Measurements from ENCODE around the gene AUNIP. TPM values are rescaled to one million over a fixed set of nuclear protein-coding genes. Genes with fewer than 3 reads are reported as not detected.

Gene AUNIP
- total and polyA plus RNA-seq, 2 experiments from 2014 or later = 20.9 to 21.9 TPM

DNA sequence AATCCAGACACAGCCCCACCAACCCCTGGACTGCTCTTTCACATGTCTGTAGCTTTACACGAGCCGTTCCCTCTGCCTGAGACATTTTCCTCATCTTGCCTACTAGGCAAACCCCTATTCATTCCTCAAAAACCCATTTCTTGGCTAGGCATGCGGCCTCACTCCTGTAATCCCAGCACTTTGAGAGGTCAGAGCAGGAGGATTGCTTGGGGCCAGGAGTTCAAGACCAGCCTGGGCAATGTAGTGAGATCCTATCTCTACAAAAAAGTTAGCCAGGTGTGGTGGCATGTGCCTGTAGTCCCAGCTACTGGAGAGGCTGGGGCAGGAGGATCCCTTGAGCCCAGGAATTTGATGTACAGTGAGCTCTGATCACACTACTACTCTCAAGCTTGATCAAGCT, 5.2 kb upstream of the AUNIP start:
- Mint-ChIP-seq H3K4me3 (no peak overlapping the region; the same call in 2 of the 3 replicates), H3K4me1 (peaks cover 20% of the 10 kb centered on the region), H3K27ac (no peak overlapping the region)

GRCh38 chr1:25863486-25864262, 4.4 kb upstream of the AUNIP start:
- H3K4me2 ChIP-seq = no peak overlapping the region
- Mint-ChIP-seq H3K36me3 (ENCODE audit: low read depth) (peaks cover 2% of the 10 kb centered on the region; the same call in 1 of the 3 replicates), H3K27me3 (ENCODE audit: insufficient read depth, low read depth, poor library complexity) (peaks cover 9% of the 10 kb centered on the region), H3K4me3 (no peak overlapping the region; the same call in 2 of the 3 replicates), H3K27ac (no peak overlapping the region), H3K4me1 (peaks cover 20% of the 10 kb centered on the region), H3K9me3 (peaks cover 3% of the 10 kb centered on the region; the same call in 2 of the 3 replicates)
- H3K27me3 ChIP-seq (ENCODE audit: insufficient read depth) = no peaks in the 10 kb centered on the region
- H4K20me1 ChIP-seq (replicated peaks; ENCODE audit: insufficient read depth) = no peaks in the 10 kb centered on the region
- H3K4me3 ChIP-seq = no peak overlapping the region
- H3K79me2 ChIP-seq (replicated peaks; ENCODE audit: insufficient read depth) = peaks cover 5% of the 10 kb centered on the region
- no peak overlapping the region for H3K27ac ChIP-seq (ENCODE audit: low read depth)
- H3K4me1 ChIP-seq (ENCODE audit: insufficient read depth) = peaks cover 20% of the 10 kb centered on the region
- no peak overlapping the region for H2AFZ ChIP-seq
- ATAC-seq (no peak), DNase-seq (ENCODE audit: low spot score) (peak; percentile 36)
- H3K9me2 ChIP-seq (ENCODE audit: insufficient read depth) = no peaks in the 10 kb centered on the region
- H3F3A ChIP-seq (replicated peaks; ENCODE audit: low read depth) = 0 out of 2 replicates have a peak, but pooled peaks cover 3% of the 10 kb centered on the region
- H3K36me3 ChIP-seq (ENCODE audit: insufficient read depth) = no peaks in the 10 kb centered on the region
- no peak for TF ChIP-seq POLR2AphosphoS5 (IDR thresholded peaks at IDR 0.05; ENCODE audit: low read depth)
- TF ChIP-seq ZNF331 (CRISPR knock-in tag; IDR thresholded peaks at IDR 0.05; ENCODE audit: low read depth) = no peak
- no peak for TF ChIP-seq EZH2phosphoT487 (IDR thresholded peaks at IDR 0.05; ENCODE audit: unreplicated experiment)
- TF ChIP-seq NANOG (IDR thresholded peaks at IDR 0.05; ENCODE audit: borderline replicate concordance) = no peak
- TF ChIP-seq EZH2 (IDR thresholded peaks at IDR 0.05; ENCODE audit: low read depth, unreplicated experiment) = no peak
- TF ChIP-seq STAT1 (IDR thresholded peaks at IDR 0.05; ENCODE audit: unreplicated experiment) = no peak
- TF ChIP-seq ZNF114 (CRISPR knock-in tag; IDR thresholded peaks at IDR 0.05) = no peak
- TF ChIP-seq, protein P1, sequence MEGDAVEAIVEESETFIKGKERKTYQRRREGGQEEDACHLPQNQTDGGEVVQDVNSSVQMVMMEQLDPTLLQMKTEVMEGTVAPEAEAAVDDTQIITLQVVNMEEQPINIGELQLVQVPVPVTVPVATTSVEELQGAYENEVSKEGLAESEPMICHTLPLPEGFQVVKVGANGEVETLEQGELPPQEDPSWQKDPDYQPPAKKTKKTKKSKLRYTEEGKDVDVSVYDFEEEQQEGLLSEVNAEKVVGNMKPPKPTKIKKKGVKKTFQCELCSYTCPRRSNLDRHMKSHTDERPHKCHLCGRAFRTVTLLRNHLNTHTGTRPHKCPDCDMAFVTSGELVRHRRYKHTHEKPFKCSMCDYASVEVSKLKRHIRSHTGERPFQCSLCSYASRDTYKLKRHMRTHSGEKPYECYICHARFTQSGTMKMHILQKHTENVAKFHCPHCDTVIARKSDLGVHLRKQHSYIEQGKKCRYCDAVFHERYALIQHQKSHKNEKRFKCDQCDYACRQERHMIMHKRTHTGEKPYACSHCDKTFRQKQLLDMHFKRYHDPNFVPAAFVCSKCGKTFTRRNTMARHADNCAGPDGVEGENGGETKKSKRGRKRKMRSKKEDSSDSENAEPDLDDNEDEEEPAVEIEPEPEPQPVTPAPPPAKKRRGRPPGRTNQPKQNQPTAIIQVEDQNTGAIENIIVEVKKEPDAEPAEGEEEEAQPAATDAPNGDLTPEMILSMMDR (conservative IDR thresholded peaks at IDR 0.05; ENCODE audit: low read depth in 2 of 2) = no peak; a peak in 1 of 4 replicates
- TF ChIP-seq, protein P2, sequence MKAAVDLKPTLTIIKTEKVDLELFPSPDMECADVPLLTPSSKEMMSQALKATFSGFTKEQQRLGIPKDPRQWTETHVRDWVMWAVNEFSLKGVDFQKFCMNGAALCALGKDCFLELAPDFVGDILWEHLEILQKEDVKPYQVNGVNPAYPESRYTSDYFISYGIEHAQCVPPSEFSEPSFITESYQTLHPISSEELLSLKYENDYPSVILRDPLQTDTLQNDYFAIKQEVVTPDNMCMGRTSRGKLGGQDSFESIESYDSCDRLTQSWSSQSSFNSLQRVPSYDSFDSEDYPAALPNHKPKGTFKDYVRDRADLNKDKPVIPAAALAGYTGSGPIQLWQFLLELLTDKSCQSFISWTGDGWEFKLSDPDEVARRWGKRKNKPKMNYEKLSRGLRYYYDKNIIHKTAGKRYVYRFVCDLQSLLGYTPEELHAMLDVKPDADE (IDR thresholded peaks at IDR 0.05) = no peak
- TF ChIP-seq JUNB (IDR thresholded peaks at IDR 0.05; ENCODE audit: unreplicated experiment) = no peak

More for the DNA sequence above, 5.2 kb upstream of the AUNIP start:
- peaks cover 4% of the 10 kb centered on the region for H3K27me3 Mint-ChIP-seq (ENCODE audit: insufficient read depth, low read depth, poor library complexity)
- Histone ChIP-seq H3F3A (replicated peaks; ENCODE audit: low read depth) (no peaks in the 10 kb centered on the region), H3K79me2 (replicated peaks; ENCODE audit: insufficient read depth) (no peaks in the 10 kb centered on the region), H4K20me1 (replicated peaks; ENCODE audit: insufficient read depth) (no peaks in the 10 kb centered on the region), H3K9me2 (ENCODE audit: insufficient read depth) (no peaks in the 10 kb centered on the region), H3K27ac (ENCODE audit: low read depth) (no peak overlapping the region), H3K4me1 (ENCODE audit: insufficient read depth) (peaks cover 20% of the 10 kb centered on the region), H3K27me3 (ENCODE audit: insufficient read depth) (no peaks in the 10 kb centered on the region), H3K36me3 (ENCODE audit: insufficient read depth) (no peaks in the 10 kb centered on the region), H3K4me3 (no peak overlapping the region), H3K4me2 (no peak overlapping the region), H2AFZ (no peak overlapping the region)
- DNase-seq (ENCODE audit: low spot score) = no peak
- H3K36me3 Mint-ChIP-seq (ENCODE audit: low read depth) = peaks cover 2% of the 10 kb centered on the region; the same call in 1 of the 3 replicates
- no peak for ATAC-seq
- H3K9me3 Mint-ChIP-seq = no peaks in the 10 kb centered on the region
- TF ChIP-seq ZNF114 (CRISPR knock-in tag; IDR thresholded peaks at IDR 0.05) (no peak), STAT1 (IDR thresholded peaks at IDR 0.05; ENCODE audit: unreplicated experiment) (no peak), EZH2 (IDR thresholded peaks at IDR 0.05; ENCODE audit: low read depth, unreplicated experiment) (no peak), NANOG (IDR thresholded peaks at IDR 0.05; ENCODE audit: borderline replicate concordance) (no peak)
- TF ChIP-seq, protein P3, sequence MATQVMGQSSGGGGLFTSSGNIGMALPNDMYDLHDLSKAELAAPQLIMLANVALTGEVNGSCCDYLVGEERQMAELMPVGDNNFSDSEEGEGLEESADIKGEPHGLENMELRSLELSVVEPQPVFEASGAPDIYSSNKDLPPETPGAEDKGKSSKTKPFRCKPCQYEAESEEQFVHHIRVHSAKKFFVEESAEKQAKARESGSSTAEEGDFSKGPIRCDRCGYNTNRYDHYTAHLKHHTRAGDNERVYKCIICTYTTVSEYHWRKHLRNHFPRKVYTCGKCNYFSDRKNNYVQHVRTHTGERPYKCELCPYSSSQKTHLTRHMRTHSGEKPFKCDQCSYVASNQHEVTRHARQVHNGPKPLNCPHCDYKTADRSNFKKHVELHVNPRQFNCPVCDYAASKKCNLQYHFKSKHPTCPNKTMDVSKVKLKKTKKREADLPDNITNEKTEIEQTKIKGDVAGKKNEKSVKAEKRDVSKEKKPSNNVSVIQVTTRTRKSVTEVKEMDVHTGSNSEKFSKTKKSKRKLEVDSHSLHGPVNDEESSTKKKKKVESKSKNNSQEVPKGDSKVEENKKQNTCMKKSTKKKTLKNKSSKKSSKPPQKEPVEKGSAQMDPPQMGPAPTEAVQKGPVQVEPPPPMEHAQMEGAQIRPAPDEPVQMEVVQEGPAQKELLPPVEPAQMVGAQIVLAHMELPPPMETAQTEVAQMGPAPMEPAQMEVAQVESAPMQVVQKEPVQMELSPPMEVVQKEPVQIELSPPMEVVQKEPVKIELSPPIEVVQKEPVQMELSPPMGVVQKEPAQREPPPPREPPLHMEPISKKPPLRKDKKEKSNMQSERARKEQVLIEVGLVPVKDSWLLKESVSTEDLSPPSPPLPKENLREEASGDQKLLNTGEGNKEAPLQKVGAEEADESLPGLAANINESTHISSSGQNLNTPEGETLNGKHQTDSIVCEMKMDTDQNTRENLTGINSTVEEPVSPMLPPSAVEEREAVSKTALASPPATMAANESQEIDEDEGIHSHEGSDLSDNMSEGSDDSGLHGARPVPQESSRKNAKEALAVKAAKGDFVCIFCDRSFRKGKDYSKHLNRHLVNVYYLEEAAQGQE (IDR thresholded peaks at IDR 0.05; ENCODE audit: unreplicated experiment) = no peak

All from GM23338 (cell line).